Fibroblast of pulmonary artery (primary cell): ENCODE measurements around the gene CCDC15.
A peak's percentile ranks its signal among the peaks of the same experiment; 100 is the strongest.

Source experiments
- DNase-seq: peaks from one replicate; pipeline ENCODE4 v3.0.0-alpha.2; 2010; ENCODE audit warnings: low read depth
- H3K4me3 ChIP-seq: replicated peaks from 2 replicates; pipeline ENCODE4 v1.5.1; 2011; ENCODE audit warnings: low read depth, mild to moderate bottlenecking, control low read depth, low read length, moderate library complexity
- TF ChIP-seq, protein P1 (sequence below): IDR thresholded peaks from 2 replicates; pipeline ENCODE4 v1.5.1; 2011; ENCODE audit warnings: mild to moderate bottlenecking, control low read depth, low read length, inconsistent platforms; ENCODE audit errors: missing control alignments

The CCDC15 gene

DNA sequence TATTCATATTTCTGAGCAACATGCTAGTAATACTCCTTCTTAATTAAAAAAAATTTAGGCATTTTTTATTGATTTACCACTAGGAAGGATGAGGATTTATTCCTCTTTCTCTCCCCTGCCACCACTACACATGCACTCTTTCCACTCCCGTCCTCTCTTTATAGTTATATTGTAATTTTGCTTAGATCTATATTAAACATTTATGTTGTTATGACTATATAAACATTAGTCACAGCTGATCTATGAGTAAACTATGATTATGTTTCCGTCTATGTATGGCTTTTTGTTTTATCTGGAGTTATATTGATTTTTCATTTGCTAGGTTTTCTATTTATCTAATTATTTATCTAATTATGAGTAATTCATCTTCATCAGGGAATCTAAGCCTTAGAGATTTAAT is 17.8 kb downstream of the CCDC15 start:
- no peak overlapping the region for H3K4me3 ChIP-seq
- TF ChIP-seq, protein P1, sequence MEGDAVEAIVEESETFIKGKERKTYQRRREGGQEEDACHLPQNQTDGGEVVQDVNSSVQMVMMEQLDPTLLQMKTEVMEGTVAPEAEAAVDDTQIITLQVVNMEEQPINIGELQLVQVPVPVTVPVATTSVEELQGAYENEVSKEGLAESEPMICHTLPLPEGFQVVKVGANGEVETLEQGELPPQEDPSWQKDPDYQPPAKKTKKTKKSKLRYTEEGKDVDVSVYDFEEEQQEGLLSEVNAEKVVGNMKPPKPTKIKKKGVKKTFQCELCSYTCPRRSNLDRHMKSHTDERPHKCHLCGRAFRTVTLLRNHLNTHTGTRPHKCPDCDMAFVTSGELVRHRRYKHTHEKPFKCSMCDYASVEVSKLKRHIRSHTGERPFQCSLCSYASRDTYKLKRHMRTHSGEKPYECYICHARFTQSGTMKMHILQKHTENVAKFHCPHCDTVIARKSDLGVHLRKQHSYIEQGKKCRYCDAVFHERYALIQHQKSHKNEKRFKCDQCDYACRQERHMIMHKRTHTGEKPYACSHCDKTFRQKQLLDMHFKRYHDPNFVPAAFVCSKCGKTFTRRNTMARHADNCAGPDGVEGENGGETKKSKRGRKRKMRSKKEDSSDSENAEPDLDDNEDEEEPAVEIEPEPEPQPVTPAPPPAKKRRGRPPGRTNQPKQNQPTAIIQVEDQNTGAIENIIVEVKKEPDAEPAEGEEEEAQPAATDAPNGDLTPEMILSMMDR, result no peak
- no peak for DNase-seq

- TF ChIP-seq, protein P1, result no peak
- DNase-seq, result no peak
- no peak overlapping the region for H3K4me3 ChIP-seq
Measured at GRCh38 chr11:124976531-124976930, 22.5 kb downstream of the CCDC15 start.

- TF ChIP-seq, protein P1, result no peak
- peak; percentile 13 for DNase-seq
- H3K4me3 ChIP-seq, result no peak overlapping the region
Measured at GRCh38 chr11:124977006-124977405, 23.0 kb downstream of the CCDC15 start.

DNA sequence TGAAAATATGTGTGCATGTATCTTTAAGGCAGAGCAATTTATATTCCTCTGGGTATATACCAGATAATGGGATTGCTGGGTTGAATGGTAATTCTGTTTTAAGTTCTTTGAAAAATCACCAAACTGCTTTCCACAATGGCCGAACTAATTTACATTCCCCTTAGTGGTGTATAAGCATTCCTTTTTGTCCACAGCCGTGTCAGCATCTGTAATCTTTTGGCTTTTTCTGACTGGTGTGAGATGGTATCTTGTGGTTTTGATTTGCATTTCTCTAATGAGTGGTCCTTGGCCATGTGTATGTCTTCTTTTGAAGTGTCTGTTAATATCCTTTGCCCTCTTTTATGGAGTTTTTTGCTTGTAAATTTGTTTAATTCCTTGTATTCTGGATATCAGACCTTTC is 24.3 kb downstream of the CCDC15 start:
- DNase-seq, result no peak
- TF ChIP-seq, protein P1, result no peak

GRCh38 chr11:124982043-124982442 is 28.0 kb downstream of the CCDC15 start:
- H3K4me3 ChIP-seq, result no peak overlapping the region
- DNase-seq, result no peak
- TF ChIP-seq, protein P1, result no peak

More for the DNA sequence above, 24.3 kb downstream of the CCDC15 start:
- H3K4me3 ChIP-seq, result no peak overlapping the region

GRCh38 chr11:124983674-124984511 is 29.9 kb downstream of the CCDC15 start:
- H3K4me3 ChIP-seq, result no peak overlapping the region

More at GRCh38 chr11:124983674-124984511, 29.9 kb downstream of the CCDC15 start:
- DNase-seq, result no peak
- TF ChIP-seq, protein P1, result no peak
